SJSA1 (cell line): ENCODE measurements around the gene KIRREL3. TPM values are rescaled to one million over a fixed set of nuclear protein-coding genes. Genes with fewer than 3 reads are reported as not detected.

Experiments used
- DNase-seq, 2 experiments: peaks; one replicate each; pipeline ENCODE4 v3.0.0-alpha.2; 2015 to 2020; ENCODE audit warnings: low spot score in 2 of 2, low read depth in 1 of 2
- H3K27ac ChIP-seq: fragments of 250-450 bp; sonication (Bioruptor Pico); 2 replicates; pipeline ENCODE4 v1.5.1; 2020; ENCODE audit warnings: mild to moderate bottlenecking, moderate library complexity
- H3K27me3 ChIP-seq: fragments of 250-450 bp; sonication (Bioruptor Pico); replicated peaks from 2 replicates; pipeline ENCODE4 v1.5.1; 2020; ENCODE audit warnings: mild to moderate bottlenecking, moderate library complexity
- H3K36me3 ChIP-seq: fragments of 250-450 bp; sonication (Bioruptor Pico); 2 replicates; pipeline ENCODE4 v1.5.1; 2020; ENCODE audit warnings: mild to moderate bottlenecking
- H3K4me1 ChIP-seq: fragments of 250-450 bp; sonication (Bioruptor Pico); replicated peaks from 2 replicates; pipeline ENCODE4 v1.6.1; 2021; ENCODE audit warnings: mild to moderate bottlenecking
- H3K4me3 ChIP-seq: fragments of 250-450 bp; sonication (Bioruptor Pico); 2 replicates; pipeline ENCODE4 v1.5.1; 2020; ENCODE audit warnings: mild to moderate bottlenecking
- H3K9me3 ChIP-seq: fragments of 250-450 bp; sonication (Bioruptor Pico); replicated peaks from 2 replicates; pipeline ENCODE4 v1.5.1; 2020; ENCODE audit warnings: mild to moderate bottlenecking
- total RNA-seq: library from RNA; depleted of rRNA; stranded (reverse); fragments of >200 nt; shearing (Covaris generic); gene quantifications from 2 replicates; pipeline ENCODE4 v1.2.3, GENCODE V29; 2014

The KIRREL3 gene
- total RNA-seq, 1 experiment from 2014 or later = 5.3 TPM

DNA sequence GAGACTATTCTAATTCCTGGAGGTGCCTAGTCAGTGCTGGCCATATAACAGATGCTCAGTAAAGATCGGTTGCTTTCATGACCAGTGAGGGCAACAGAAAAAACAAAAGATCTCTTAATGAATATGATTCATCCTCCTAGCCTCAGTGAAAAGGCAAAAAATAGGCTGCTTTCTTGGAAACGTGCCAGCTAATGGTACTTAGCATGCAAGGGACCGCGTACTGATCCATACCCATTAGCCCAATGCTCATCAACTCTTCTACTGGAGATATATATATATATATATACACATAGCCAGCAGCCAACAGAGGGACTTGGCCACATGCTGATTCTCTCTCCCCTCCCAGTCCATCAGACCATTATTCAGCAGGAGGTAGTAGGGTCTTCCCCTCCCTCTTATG, 320.4 kb downstream of the KIRREL3 start:
- Histone ChIP-seq H3K27ac (no peak overlapping the region), H3K4me3 (no peak overlapping the region), H3K9me3 (no peaks in the 10 kb centered on the region), H3K36me3 (no peaks in the 10 kb centered on the region), H3K4me1 (no peaks in the 10 kb centered on the region), H3K27me3 (no peaks in the 10 kb centered on the region)
- DNase-seq = no peak

GRCh38 chr11:126679033-126679432, 321.5 kb downstream of the KIRREL3 start:
- Histone ChIP-seq H3K4me1 (no peaks in the 10 kb centered on the region), H3K27ac (no peak overlapping the region), H3K4me3 (no peak overlapping the region), H3K27me3 (no peaks in the 10 kb centered on the region), H3K9me3 (no peaks in the 10 kb centered on the region), H3K36me3 (no peaks in the 10 kb centered on the region)
- DNase-seq = no peak

- Histone ChIP-seq H3K36me3 (no peaks in the 10 kb centered on the region), H3K27ac (no peak overlapping the region), H3K9me3 (no peaks in the 10 kb centered on the region), H3K4me3 (no peak overlapping the region), H3K4me1 (no peaks in the 10 kb centered on the region), H3K27me3 (no peaks in the 10 kb centered on the region)
- no peak for DNase-seq
These were observed 324.0 kb downstream of the KIRREL3 start for GRCh38 chr11:126676536-126676935.

DNA sequence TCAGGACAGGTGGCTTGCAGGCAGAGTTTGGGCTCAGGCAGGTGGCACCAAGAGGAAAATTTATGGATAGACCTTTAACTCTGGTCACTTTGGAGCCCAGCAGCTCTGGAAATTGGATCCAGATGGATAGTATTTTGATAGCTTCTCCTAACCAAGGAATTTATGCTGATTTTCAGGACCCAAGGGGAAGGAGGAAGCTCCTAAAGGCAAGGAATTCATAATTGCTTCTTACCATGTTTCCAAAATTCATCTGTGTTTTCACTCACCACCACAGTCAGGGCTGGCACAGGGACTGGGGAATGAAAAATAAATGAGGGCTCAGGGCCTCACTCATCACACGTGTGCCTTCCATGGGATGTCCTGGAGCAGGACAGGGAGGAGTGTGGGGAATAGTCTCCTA, 327.3 kb downstream of the KIRREL3 start:
- Histone ChIP-seq H3K4me3 (no peak overlapping the region), H3K36me3 (no peaks in the 10 kb centered on the region), H3K27me3 (no peaks in the 10 kb centered on the region), H3K9me3 (no peaks in the 10 kb centered on the region), H3K4me1 (no peaks in the 10 kb centered on the region), H3K27ac (no peak overlapping the region)
- DNase-seq = no peak

- Histone ChIP-seq H3K36me3 (no peaks in the 10 kb centered on the region), H3K9me3 (no peaks in the 10 kb centered on the region), H3K4me1 (no peaks in the 10 kb centered on the region), H3K27ac (no peak overlapping the region), H3K4me3 (no peak overlapping the region), H3K27me3 (no peaks in the 10 kb centered on the region)
- DNase-seq = no peak
These were observed 331.2 kb downstream of the KIRREL3 start for GRCh38 chr11:126669416-126669815.

- Histone ChIP-seq H3K9me3 (no peaks in the 10 kb centered on the region), H3K4me3 (no peak overlapping the region), H3K27me3 (no peaks in the 10 kb centered on the region), H3K36me3 (no peaks in the 10 kb centered on the region), H3K4me1 (no peaks in the 10 kb centered on the region), H3K27ac (no peak overlapping the region)
- DNase-seq = no peak
These were observed 335.9 kb downstream of the KIRREL3 start for GRCh38 chr11:126664643-126665042.

- no peaks in the 10 kb centered on the region for H3K9me3 ChIP-seq
- no peaks in the 10 kb centered on the region for H3K27me3 ChIP-seq
- H3K4me3 ChIP-seq = no peak overlapping the region
- no peak for DNase-seq
- no peaks in the 10 kb centered on the region for H3K4me1 ChIP-seq
- no peak overlapping the region for H3K27ac ChIP-seq
- no peaks in the 10 kb centered on the region for H3K36me3 ChIP-seq
These were observed 336.6 kb downstream of the KIRREL3 start for GRCh38 chr11:126663749-126664592.

DNA sequence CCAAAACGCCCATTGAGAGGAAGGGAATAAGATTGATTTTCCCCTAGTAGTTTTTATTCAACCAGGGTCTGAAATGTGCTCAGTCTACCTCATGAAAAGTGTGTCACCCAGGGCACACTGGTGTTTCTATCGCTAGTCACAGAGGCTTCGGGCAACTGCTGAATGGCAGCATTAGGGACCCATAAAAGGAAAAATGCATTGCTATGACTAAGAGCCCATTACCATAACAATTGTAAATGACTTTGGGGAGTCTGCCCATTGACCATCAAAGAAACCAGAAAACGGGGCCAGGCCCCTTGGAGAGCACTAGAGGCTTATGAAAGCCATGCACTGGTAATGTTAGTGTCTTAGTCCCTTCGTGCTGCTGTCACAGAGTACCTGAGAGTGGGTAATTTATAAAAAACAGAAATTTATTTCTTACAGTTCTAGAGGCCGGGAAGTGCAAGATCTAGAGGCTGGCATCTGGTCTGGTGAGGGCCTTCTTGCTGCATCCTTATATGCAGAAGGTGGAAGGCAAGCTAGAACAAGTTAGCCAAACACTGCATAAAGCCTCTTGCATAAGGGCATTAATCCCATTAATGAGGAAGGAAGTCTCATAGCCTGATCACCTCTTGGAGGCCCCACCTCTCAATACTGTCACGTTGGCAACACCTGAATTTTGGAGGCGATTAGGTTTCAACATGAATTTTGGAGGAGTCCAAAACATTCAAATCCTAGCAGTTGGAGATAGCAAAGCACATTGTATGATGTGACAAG, 338.4 kb downstream of the KIRREL3 start:
- no peaks in the 10 kb centered on the region for H3K4me1 ChIP-seq
- DNase-seq = no peak

GRCh38 chr11:126660761-126661425, 339.7 kb downstream of the KIRREL3 start:
- no peaks in the 10 kb centered on the region for H3K9me3 ChIP-seq
- no peaks in the 10 kb centered on the region for H3K4me1 ChIP-seq
- DNase-seq = no peak
- H3K27me3 ChIP-seq = no peaks in the 10 kb centered on the region
- H3K27ac ChIP-seq = no peak overlapping the region
- no peak overlapping the region for H3K4me3 ChIP-seq
- H3K36me3 ChIP-seq = no peaks in the 10 kb centered on the region

More for the DNA sequence above, 338.4 kb downstream of the KIRREL3 start:
- Histone ChIP-seq H3K27me3 (no peaks in the 10 kb centered on the region), H3K36me3 (no peaks in the 10 kb centered on the region), H3K27ac (no peak overlapping the region), H3K4me3 (no peak overlapping the region), H3K9me3 (no peaks in the 10 kb centered on the region)

GRCh38 chr11:126660321-126660720, 340.2 kb downstream of the KIRREL3 start:
- H3K9me3 ChIP-seq = no peaks in the 10 kb centered on the region
- no peaks in the 10 kb centered on the region for H3K4me1 ChIP-seq
- H3K27ac ChIP-seq = no peak overlapping the region
- no peaks in the 10 kb centered on the region for H3K27me3 ChIP-seq
- no peak for DNase-seq
- H3K4me3 ChIP-seq = no peak overlapping the region
- no peaks in the 10 kb centered on the region for H3K36me3 ChIP-seq

DNA sequence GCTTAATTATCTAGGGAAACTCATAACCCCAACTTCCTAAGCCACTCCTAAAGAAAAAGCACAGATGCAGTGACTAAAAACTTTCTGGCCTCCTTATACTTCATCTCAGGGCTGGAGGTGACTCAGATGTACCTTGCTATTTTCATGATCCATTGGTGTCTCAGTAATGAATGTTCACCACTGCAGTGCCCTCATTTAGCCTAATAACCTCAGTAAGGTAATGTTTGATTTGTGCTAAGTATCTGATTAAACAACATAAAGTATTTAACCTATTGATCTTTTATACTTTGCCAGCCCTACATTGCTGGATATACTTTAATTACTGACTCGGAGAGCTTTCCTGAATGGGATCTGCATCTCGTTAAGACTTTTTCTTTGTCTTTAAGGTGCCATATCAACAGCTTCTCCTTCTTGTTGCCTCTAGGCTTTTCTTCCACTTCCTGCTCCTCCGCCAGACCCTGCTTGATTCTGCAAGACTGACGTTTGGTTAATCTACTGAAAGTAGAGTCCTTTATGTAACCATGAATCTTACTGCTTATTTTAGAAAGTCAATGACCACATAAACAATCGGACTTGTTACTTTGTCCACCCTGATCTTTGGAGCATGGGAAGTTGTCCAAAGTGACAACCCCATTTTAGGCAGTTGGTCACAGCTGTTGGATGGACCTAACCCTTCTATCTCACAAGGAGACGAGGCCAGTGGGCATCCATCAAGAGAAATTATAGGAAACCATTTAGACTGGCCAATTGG, 342.1 kb downstream of the KIRREL3 start:
- no peaks in the 10 kb centered on the region for H3K27me3 ChIP-seq
- H3K36me3 ChIP-seq = no peaks in the 10 kb centered on the region
- no peak overlapping the region for H3K27ac ChIP-seq
- DNase-seq = no peak
- H3K9me3 ChIP-seq = no peaks in the 10 kb centered on the region
- no peaks in the 10 kb centered on the region for H3K4me1 ChIP-seq
- H3K4me3 ChIP-seq = no peak overlapping the region

- Histone ChIP-seq H3K4me1 (no peaks in the 10 kb centered on the region), H3K9me3 (no peaks in the 10 kb centered on the region), H3K27ac (no peak overlapping the region), H3K36me3 (no peaks in the 10 kb centered on the region), H3K27me3 (no peaks in the 10 kb centered on the region), H3K4me3 (no peak overlapping the region)
- DNase-seq = no peak
These were observed 344.8 kb downstream of the KIRREL3 start for GRCh38 chr11:126655807-126656128.

DNA sequence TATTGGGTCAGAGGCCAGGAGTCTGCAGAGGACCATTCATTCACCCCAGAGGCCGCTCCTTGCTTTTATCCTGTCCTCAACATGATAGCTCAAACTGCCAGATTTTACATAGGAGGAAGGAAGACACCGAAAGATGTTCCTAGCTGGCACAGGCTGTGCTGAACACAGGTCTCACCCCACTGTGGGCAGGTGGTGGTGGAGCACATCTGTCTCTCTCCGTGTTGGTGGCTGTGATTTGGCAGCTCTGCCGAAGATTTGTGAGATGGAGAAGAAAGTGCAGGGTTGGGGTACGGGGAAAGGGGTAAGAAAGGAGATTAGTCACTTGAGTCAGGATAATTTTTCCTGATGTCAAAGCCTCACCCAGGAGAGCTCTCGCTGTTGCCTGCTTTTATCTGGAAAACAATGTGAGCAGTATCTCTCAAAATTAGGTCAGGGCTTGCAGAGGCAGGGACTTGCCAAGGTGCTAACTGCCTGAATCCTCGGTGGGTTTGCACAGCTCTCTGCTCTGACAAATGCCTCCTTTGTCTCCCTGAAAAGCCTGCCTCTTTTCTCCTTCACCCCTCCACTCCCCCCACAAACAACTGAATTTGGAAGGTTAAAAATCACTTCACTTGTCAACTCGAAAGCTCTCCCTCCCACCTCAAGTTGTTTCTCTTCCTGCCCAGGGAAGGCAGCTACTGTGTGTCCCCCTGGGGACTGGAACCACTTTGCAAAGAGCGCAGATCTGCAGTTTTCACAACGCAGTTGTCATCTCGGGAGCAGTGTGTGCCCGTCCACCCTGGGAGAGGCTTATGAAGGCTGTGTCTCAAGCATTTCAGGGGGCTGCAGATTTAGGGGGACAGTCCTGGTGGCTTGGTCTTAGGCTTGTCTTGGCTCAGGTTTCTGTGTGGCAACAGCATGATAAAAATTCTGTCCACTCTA, 345.4 kb downstream of the KIRREL3 start:
- Histone ChIP-seq H3K4me3 (no peak overlapping the region), H3K9me3 (no peaks in the 10 kb centered on the region)
- DNase-seq = no peak

More for the DNA sequence above, 345.4 kb downstream of the KIRREL3 start:
- Histone ChIP-seq H3K36me3 (no peaks in the 10 kb centered on the region), H3K27me3 (no peaks in the 10 kb centered on the region), H3K4me1 (no peaks in the 10 kb centered on the region), H3K27ac (no peak overlapping the region)
